Measurements from ENCODE around the gene TPSG1.

The TPSG1 gene

GRCh38 chr16:1172651-1173050 lies 52.4 kb downstream of the TPSG1 start:
- H3K36me3 ChIP-seq (replicated peaks): no peaks in the 10 kb centered on the region
- no peak overlapping the region for H3K27ac ChIP-seq
- H3K27me3 ChIP-seq (replicated peaks): no peaks in the 10 kb centered on the region
- no peak for TF ChIP-seq CTCF (IDR thresholded peaks at IDR 0.05; ENCODE audit: low read depth, low read length, missing control alignments)
- no peak overlapping the region for H3K4me3 ChIP-seq (ENCODE audit: low read depth, low read length)
- in situ Hi-C loops (cut with HindIII; ENCODE audit: low pct_ligation_motif_present, low sequenced_read_pairs): no loop called here
- no peak for DNase-seq

GRCh38 chr16:1171854-1172428 lies 53.1 kb downstream of the TPSG1 start:
- H3K36me3 ChIP-seq (replicated peaks): no peaks in the 10 kb centered on the region
- H3K27me3 ChIP-seq (replicated peaks): no peaks in the 10 kb centered on the region
- no peak overlapping the region for H3K4me3 ChIP-seq (ENCODE audit: low read depth, low read length)
- no peak for TF ChIP-seq CTCF (IDR thresholded peaks at IDR 0.05; ENCODE audit: low read depth, low read length, missing control alignments)
- no peak for DNase-seq
- in situ Hi-C loops (cut with HindIII; ENCODE audit: low pct_ligation_motif_present, low sequenced_read_pairs): no loop called here
- H3K27ac ChIP-seq: no peak overlapping the region

All from brain microvascular endothelial cell (primary cell).